ENCODE measurements around the gene SOCS1.

SOCS1 gene

DNA sequence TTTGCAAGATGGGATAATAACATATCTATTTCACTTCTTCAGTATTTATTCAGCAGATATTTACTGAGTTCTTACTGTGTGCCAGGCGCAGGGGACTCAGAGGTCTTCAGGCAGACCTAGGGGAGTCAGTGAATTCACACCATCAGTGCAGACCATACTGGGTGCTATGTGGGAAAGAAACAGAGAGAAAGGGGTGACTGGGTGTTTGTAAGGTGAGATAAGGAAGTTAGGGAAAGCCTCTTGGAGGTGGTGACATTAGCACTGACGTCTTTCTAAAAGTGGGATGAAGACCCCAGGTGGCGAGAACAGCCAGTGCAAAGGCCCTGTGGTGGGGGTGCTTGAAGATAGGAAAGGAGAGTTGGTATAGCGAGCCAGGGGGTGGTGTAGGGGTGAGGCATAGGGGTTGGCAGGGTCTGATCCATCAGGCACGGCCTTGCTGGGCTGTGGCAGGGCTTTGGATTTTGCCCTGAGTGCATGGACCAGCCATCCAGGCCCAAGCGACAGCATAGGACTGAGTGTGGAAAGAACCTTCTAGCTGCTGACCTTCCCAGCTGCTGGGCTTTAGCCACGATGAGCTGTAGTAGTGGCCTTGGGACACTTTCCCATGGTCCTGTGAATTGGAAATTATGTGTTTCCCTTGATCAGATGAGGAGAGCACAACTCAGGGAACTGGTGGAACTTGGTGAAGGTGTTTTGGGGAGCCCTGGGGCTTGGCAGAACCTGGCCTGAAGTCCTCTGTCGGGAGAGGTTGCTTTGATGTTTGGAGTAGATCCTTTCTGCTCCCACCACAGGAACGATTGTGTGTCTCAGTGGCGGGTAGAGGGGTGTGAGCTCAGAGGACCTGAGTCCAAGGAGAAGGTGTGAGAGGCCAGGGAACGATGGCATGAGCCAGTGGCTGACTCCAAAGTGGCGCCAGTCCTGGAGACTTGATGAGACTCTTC, 3.9 kb upstream of the SOCS1 start:
- DNase-seq = no peak

GRCh38 chr16:11258553-11259492, 2.8 kb upstream of the SOCS1 start:
- no peak for DNase-seq

GRCh38 chr16:11257131-11257938, 1.3 kb upstream of the SOCS1 start:
- peak; percentile 34 for DNase-seq

GRCh38 chr16:11256661-11257130, 692 bp upstream of the SOCS1 start:
- DNase-seq = peak; percentile 21

- peak; percentile 56 for DNase-seq
Observed at GRCh38 chr16:11254913-11255736, 879 bp downstream of the SOCS1 start.

DNA sequence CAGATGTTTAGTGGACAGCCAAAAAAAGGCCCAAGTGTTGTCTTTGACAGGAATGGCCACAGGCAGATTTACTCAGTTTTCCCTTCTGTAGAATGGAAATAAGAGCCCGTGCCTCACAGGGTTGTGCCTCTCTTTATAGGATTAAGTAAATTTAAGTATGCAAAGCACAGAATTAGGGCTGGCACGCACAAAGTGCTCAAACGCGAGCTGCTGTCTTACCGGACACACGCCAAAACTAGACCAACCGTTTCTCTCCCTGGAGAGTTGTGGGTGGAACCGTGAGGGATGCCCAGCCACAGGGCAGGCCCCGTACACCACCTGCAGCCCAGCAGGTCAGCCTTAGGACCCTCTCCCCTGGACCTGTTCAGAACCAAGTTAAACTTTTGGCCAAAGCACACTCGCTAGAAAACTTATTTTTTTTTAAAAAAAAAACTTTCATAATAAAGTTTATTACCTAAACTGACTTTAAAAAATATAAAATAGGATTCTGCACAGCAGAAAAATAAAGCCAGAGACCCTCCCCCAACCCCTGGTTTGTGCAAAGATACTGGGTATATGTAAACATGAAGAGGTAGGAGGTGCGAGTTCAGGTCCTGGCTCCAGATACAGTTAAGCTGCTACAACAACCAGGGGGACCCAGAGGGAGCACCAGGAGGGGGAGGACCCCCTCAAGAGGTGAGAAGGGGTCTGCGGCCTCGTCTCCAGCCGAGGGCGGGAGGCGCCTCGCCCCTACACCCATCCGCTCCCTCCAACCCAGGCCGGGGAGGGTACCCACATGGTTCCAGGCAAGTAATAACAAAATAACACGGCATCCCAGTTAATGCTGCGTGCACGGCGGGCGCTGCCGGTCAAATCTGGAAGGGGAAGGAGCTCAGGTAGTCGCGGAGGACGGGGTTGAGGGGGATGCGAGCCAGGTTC, 1.8 kb downstream of the SOCS1 start:
- no peak for DNase-seq

DNA sequence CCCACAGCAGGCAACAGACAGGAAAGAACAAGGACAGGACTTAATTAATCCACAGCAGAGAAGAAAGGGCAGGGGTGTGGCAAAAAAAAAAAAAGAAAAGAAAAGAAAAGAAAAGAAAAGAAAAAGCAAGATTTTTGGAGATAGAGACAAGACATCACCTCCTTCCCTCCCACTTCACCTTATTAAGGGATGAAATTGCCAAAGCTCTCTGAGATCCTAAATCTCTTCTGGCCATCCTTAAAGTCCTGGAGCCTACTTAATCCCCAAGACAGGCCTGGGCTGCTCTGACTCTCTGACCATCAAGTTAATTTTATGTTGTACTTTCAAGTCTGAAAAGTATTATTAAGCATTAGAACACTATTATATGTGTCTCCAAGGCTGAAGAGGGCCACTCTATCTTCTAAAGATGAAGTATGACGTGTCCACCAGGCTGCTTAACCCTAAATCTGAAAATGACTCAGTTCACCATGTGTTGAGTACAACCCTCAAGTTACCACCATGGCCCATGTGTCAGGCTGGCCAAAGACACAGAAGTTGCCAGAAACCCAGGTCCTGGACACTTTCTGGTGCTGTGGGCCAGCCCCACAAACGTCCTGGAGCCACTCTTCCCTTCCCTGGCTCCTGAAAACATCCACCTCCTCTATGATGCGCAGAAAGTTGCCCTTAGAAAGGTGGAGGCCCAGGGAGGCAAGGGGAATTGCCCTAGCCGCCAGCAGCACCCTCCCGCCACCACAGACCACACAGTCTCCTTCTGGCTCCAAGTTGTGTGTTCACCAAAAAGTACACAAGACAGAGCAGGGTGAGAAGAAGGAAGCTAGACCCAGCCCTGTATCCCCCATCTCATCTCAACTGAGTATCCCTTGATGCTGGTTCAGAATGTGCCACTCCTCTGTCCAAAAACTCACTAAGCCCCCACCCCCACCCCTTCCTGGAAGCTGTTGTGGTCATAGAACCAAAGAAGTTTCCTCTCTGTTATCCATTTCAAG, 2.7 kb downstream of the SOCS1 start:
- peak; percentile 49 for DNase-seq

- no peak for DNase-seq
Observed at GRCh38 chr16:11252482-11252931, 3.5 kb downstream of the SOCS1 start.

DNA sequence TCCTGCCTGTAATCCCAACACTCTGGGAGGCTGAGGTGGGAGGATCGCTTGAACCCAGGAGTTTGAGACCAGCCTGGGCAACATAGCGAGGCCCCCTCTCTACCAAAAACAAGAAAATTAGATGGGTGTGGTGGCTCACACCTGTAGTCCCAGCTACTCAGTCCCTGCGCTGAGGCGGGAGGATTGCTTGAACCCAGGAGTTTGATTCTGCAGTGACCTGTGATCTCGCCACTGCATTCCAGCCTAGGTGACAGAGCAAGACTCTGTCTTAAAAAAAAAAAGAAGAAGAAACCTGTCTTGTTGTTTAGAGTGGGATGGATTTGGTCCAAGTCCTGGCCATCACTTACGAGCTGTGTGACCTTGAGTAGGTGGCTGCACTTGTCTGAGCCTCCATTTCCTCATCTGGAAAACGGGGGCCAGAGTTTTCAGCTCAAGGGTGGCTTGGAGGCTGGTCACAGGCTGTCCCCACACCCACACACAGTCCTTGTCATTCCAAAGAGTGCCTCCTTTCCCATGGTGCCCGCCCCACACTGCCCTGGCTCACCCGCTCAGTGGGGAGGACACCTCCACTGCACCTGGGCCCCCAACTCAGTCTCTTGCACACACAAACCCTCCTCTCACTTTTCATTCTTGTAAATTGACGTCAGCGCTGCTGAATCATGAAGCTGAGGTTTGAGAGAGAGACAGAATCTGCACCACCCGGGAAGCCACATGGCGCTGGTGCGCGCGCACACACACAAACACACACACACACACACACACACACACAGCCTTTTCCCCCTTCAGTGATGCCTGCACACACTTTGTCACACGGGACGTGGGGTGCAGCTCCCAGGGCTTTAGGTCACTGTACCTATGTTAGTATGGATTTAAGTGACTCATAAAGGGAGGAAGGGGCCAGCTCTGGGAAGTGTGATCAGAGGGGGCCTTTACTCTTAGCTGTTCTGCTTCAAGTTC, 4.2 kb downstream of the SOCS1 start:
- peak; percentile 64 for DNase-seq

DNA sequence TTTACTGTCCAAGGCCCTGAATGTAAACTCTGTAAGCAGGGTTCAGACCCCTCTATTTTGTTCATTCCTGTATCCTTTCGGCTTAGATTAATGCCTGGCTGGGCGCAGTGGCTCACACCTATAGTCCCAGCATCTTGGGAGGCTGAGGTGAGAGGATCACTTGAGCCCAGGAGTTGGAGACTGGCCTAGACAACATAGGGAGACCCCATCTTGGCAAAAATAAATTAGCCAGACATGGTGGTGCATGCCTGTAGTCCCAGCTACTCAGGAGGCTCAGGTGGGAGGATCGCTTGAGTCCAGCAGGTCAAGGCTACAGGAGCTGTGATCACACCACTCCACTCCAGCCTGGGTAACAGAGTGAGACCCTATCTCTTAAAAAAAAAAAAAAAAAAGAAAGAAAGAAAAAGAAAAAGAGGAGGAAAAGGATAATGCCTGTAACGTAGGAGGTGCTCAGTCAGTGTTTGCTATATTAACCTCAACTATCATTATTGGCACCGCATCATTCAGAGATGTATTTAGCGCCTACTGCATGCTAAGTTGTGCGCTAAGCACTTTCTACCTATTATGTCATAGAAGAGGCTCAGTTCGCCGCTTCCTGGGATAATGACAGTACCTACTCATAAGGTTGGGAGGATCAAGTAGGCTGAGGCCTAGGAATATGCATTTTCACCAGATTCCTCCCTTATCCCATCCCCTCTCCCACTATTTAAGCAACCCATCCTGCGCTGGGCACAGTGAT, 5.0 kb downstream of the SOCS1 start:
- DNase-seq = no peak

DNA sequence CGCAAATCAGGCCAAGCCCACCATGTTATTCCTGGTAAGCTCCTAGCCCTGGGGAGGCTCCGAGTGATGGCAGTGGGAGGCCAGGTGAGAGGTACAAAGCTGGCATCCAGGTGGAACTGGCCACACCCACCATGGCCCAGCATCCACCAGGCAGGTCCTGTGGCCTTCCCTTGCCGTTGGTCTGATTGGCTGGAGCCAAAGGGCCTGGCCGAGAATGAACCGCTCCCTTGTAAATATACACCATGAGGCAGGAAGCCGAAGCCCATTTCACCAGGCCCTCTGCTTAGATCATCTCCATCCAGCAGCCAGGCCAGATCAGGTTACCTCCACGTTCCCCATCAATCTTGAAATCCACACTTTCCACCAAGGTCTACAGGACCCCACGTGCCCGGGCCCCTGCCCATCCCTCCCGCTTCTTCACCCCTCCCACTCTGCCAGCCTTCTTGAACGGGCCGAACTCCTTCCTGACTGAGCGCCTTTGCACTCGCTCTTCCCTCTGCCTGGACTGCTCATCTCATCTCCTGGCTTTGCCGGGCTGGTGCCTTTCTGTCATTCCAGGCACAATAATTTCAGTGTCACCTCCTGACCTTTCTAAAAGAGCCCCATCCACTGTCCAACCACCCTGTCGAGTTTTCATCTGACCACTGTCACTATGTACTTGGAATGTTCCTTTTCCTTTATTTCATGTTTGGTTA, 5.8 kb downstream of the SOCS1 start:
- DNase-seq = no peak

- no peak for DNase-seq
Observed at GRCh38 chr16:11249233-11250061, 6.6 kb downstream of the SOCS1 start.

- no peak for DNase-seq
Observed at GRCh38 chr16:11248133-11248532, 7.9 kb downstream of the SOCS1 start.

DNA sequence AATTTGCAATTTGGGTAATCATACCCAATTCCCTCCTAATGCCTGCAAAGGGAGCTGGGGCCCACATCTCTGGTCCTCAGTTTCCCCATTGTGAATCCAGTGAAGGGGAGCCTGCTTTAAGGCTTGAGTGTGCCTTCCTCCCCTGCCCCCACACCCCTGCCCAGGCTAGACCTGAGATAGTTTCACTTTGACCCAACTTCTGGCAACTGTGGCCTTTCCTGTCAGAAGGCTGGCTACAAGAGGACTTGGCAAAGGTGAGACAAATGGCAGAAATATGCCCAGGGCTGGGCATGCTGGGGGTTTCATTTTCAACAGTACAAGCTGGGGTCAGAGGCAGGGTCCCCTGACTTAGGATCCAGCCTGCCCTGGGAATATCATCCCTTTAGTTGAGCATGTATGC, 10.0 kb downstream of the SOCS1 start:
- no peak for DNase-seq

DNA sequence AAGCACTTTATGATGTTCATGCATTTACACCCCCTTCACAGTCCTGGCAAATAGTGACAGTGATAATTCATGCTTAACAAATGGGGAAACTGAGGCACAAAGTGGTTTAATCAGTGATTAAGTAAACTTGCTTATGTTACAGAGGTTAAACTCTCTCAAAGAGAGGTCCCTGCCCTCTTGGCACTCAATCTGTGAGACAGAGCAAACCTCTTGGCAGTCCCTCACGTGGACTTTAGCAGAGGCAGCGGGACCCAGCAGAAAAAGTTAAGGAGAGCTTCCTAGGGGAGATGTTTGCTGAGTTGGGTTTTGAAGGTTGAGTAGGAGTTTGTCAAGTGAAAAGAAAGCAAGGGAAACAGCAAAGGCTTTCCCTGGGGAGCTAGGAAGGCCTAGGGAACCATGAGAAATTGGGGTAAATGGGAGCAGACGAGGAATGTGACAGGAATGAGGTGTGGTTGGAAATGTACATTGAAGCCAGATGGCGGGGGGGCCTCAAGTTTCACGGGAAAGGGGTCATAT, 10.7 kb downstream of the SOCS1 start:
- no peak for DNase-seq
